NB4 (cell line): Measurements from ENCODE around the gene ECT2.

ENCODE experiments used
- CTCF ChIP-seq: IDR thresholded peaks from one replicate; pipeline ENCODE4 v1.5.1; 2012; ENCODE audit warnings: low read depth, low read length
- MAX ChIP-seq: IDR thresholded peaks from 2 replicates; pipeline ENCODE4 v1.6.1; 2011; ENCODE audit warnings: low read depth, low read length
- POLR2A ChIP-seq: IDR thresholded peaks from 2 replicates; pipeline ENCODE4 v1.6.1; 2011; ENCODE audit warnings: mild to moderate bottlenecking; ENCODE audit not compliant: insufficient read length; ENCODE audit errors: extremely low read depth

DNA sequence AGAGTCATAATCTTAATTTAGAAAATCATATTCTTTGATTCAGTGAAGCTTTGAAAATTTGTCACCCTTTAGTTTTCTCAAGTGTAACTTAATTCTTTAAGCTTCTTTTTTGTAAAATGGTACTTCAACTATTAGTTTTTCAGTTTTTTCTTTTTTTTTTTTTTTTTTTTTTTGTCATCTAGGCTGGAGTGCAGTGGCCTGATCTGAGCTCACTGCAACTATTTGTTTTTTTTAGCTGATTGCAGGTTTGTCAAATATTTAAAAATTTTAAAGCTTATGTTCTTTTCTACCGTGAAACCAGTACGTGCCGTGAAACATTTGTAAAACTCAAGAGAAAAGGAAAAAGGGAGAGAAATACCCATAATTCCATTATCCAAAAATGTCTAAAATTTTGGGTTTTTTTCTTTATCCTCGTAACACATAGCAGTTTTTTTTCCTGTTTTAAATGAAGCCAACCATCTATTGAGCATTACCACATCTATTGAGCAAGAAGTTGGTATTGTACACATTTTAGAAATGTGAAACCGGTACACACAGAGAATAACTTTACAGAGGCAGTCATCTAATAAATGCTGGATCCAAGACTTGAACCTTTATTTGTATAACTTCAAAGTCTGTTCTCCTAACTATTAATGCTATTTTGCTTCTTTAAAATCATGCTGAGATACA lies 25.7 kb downstream of the ECT2 start:
- TF ChIP-seq CTCF: no peak
- TF ChIP-seq POLR2A: no peak
- no peak for TF ChIP-seq MAX
